Fibroblast of lung (primary cell): ENCODE measurements around the gene TAS1R2. TPM values are rescaled to one million over a fixed set of nuclear protein-coding genes. Genes with fewer than 3 reads are reported as not detected.

ENCODE experiments used
- DNase-seq, 2 donors: peaks; one replicate each; pipeline versions ENCODE4 v3.0.0 to v3.0.0-alpha.2; 2010; ENCODE audit warnings: low read depth in 2 of 2
- H2AFZ ChIP-seq: 2 replicates; pipeline ENCODE4 v1.5.1; 2012; ENCODE audit warnings: low read length, control low read depth, inconsistent platforms
- H3K27ac ChIP-seq: 2 replicates; pipeline ENCODE4 v1.5.1; 2011; ENCODE audit warnings: low read length, control low read depth; ENCODE audit not compliant: insufficient read depth
- H3K27me3 ChIP-seq: 2 replicates; pipeline ENCODE4 v1.5.1; 2011; ENCODE audit warnings: mild to moderate bottlenecking, low read length; ENCODE audit not compliant: control insufficient read depth, insufficient read depth
- H3K36me3 ChIP-seq: 2 replicates; pipeline ENCODE4 v1.5.1; 2011; ENCODE audit warnings: low read length; ENCODE audit not compliant: control insufficient read depth, insufficient read depth
- H3K4me1 ChIP-seq: 2 replicates; pipeline ENCODE4 v1.5.1; 2011; ENCODE audit warnings: low read length; ENCODE audit not compliant: control insufficient read depth, insufficient read depth; ENCODE audit errors: extremely low read depth
- H3K4me2 ChIP-seq: 2 replicates; pipeline ENCODE4 v1.5.1; 2011; ENCODE audit warnings: low read length, control low read depth; ENCODE audit not compliant: insufficient read depth; ENCODE audit errors: extremely low read depth
- H3K4me3 ChIP-seq, 4 experiments: fragments of 200-600 bp in 1 of 4; sonication (generic) in 1 of 4; replicated peaks in 1 of 4; 2 replicates each; pipeline ENCODE4 v1.5.1; 2011 to 2016; ENCODE audit warnings: low read length in 4 of 4, low read depth in 3 of 4, mild to moderate bottlenecking in 3 of 4, control low read depth in 2 of 4, inconsistent platforms in 1 of 4, mixed read lengths in 1 of 4; ENCODE audit not compliant: insufficient read depth in 1 of 4; ENCODE audit errors: control extremely low read depth in 1 of 4
- H3K79me2 ChIP-seq: 2 replicates; pipeline ENCODE4 v1.5.1; 2012; ENCODE audit warnings: mild to moderate bottlenecking, low read length, inconsistent platforms; ENCODE audit not compliant: control insufficient read depth, insufficient read depth
- H3K9ac ChIP-seq: 2 replicates; pipeline ENCODE4 v1.5.1; 2011; ENCODE audit warnings: mild to moderate bottlenecking, low read length, control low read depth; ENCODE audit not compliant: insufficient read depth
- H3K9me3 ChIP-seq: 2 replicates; pipeline ENCODE4 v1.5.1; 2012; ENCODE audit warnings: low read depth, low read length; ENCODE audit not compliant: control insufficient read depth, insufficient read depth
- H4K20me1 ChIP-seq: 2 replicates; pipeline ENCODE4 v1.5.1; 2011; ENCODE audit warnings: low read length; ENCODE audit not compliant: control insufficient read depth, insufficient read depth; ENCODE audit errors: extremely low read depth
- CTCF ChIP-seq, 2 donors: IDR thresholded peaks in 1 of 2; conservative IDR thresholded peaks in 1 of 2; 1 replicate in 1 of 2; 2 replicates in 1 of 2; pipeline ENCODE4 v1.5.1; 2011 to 2012; ENCODE audit warnings: low read length in 2 of 2, control low read depth in 1 of 2, inconsistent platforms in 1 of 2, low read depth in 1 of 2, mild to moderate bottlenecking in 1 of 2
- EZH2 ChIP-seq: IDR thresholded peaks from 2 replicates; pipeline ENCODE4 v1.5.1; 2012; ENCODE audit warnings: low read length, control low read depth, mild to moderate bottlenecking; ENCODE audit errors: missing control alignments
- polyA plus RNA-seq, 2 donors: library from polyadenylated mRNA; depleted of rRNA in 1 of 2; stranded (reverse) in 1 of 2; unstranded in 1 of 2; fragments of >200 nt; gene quantifications; 2 replicates each; pipeline ENCODE4 v1.2.1, GENCODE V29; 2011 to 2012; ENCODE audit warnings: missing spikeins in 1 of 2
- total RNA-seq: library from RNA; depleted of rRNA; stranded (reverse); fragments of >200 nt; gene quantifications from 2 replicates; pipeline ENCODE4 v1.2.1, GENCODE V29; 2014

Gene TAS1R2
- total and polyA plus RNA-seq, 2 donors (not counting 1 experiment from before 2014, with no cell fraction given) = not detected

GRCh38 chr1:18831656-18832055 lies 27.8 kb downstream of the TAS1R2 start:
- no peaks in the 10 kb centered on the region for H3K4me1 ChIP-seq
- H4K20me1 ChIP-seq = no peaks in the 10 kb centered on the region
- no peak overlapping the region for H2AFZ ChIP-seq
- H3K27me3 ChIP-seq = peaks cover 3% of the 10 kb centered on the region
- no peak overlapping the region for H3K9ac ChIP-seq
- no peak for TF ChIP-seq EZH2
- TF ChIP-seq CTCF (conservative IDR thresholded peaks at IDR 0.05 in 1 of 2, IDR thresholded peaks at IDR 0.05 in 1 of 2; ENCODE audit: low read depth in 1 of 2, low read length in 2 of 2) = no peak
- H3K27ac ChIP-seq = no peak overlapping the region
- no peaks in the 10 kb centered on the region for H3K79me2 ChIP-seq
- H3K36me3 ChIP-seq = no peaks in the 10 kb centered on the region
- no peak overlapping the region for H3K4me2 ChIP-seq
- no peak for DNase-seq
- H3K4me3 ChIP-seq = no peak overlapping the region
- H3K9me3 ChIP-seq = no peaks in the 10 kb centered on the region

DNA sequence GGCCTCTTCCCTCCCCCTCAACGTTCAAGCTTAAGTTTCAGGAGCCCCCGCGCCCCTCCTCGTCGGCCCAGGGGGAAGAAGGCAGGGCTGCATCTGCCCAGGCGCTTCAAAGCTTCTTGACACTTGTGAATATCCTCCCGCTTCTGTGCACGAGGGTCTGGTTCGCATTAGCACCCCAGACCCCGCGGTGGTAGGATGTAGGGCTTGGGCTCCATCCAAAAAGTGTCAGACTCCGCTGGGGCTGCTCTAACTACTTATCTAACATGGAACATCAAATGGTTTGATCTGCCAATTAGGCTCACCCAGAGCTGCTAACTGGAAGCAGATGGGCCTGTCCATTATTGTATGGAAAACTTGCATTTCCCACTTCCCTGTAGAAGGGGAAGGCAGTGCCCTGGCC lies 28.9 kb downstream of the TAS1R2 start:
- Histone ChIP-seq H3K4me1 (no peaks in the 10 kb centered on the region), H3K9me3 (no peaks in the 10 kb centered on the region), H3K27me3 (peaks cover 3% of the 10 kb centered on the region), H3K36me3 (no peaks in the 10 kb centered on the region), H3K4me3 (no peak overlapping the region), H3K79me2 (no peaks in the 10 kb centered on the region), H3K27ac (no peak overlapping the region), H2AFZ (no peak overlapping the region), H3K4me2 (no peak overlapping the region), H3K9ac (no peak overlapping the region), H4K20me1 (no peaks in the 10 kb centered on the region)
- TF ChIP-seq CTCF (conservative IDR thresholded peaks at IDR 0.05 in 1 of 2, IDR thresholded peaks at IDR 0.05 in 1 of 2; ENCODE audit: low read depth in 1 of 2, low read length in 2 of 2) = no peak
- DNase-seq = no peak

DNA sequence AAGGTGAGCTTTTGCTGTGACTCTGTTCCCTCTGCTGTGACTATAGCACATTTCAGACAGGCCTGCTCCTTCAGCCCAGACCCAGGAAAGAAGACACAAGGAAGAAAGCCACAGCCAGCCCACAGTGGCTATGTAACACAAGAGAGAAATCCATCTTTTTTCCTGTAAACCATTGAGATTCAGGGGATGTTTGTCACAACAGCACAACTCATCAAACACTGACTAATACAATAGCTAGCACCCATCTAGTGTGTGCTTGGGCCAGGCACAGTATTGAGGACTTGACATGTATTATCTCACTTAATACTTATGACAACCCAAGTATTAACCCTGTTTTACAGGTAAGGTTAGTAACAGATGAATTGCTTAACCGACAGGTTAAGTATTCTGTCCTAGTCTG lies 29.8 kb downstream of the TAS1R2 start:
- Histone ChIP-seq H4K20me1 (no peaks in the 10 kb centered on the region), H3K4me2 (no peak overlapping the region), H3K9ac (no peak overlapping the region), H2AFZ (no peak overlapping the region), H3K79me2 (no peaks in the 10 kb centered on the region), H3K36me3 (no peaks in the 10 kb centered on the region), H3K9me3 (no peaks in the 10 kb centered on the region), H3K27ac (no peak overlapping the region), H3K4me1 (no peaks in the 10 kb centered on the region), H3K27me3 (no peaks in the 10 kb centered on the region), H3K4me3 (no peak overlapping the region)
- no peak for DNase-seq
- TF ChIP-seq EZH2 (no peak), CTCF (conservative IDR thresholded peaks at IDR 0.05 in 1 of 2, IDR thresholded peaks at IDR 0.05 in 1 of 2; ENCODE audit: low read depth in 1 of 2, low read length in 2 of 2) (no peak)
